Uterus (tissue), 4 donors: Measurements from ENCODE around the gene ATG13. TPM values are rescaled to one million over a fixed set of nuclear protein-coding genes. Genes with fewer than 3 reads are reported as not detected.

ENCODE experiments used
- total RNA-seq, 4 donors: library from RNA; depleted of rRNA in 3 of 4; stranded (reverse); fragments of >200 nt in 3 of 4; gene quantifications; one replicate each; pipeline versions ENCODE4 v1.1.0 to v1.2.4, GENCODE V29; 2014 to 2023
- donor health status: DM: yes; HTN: yes; CAD: no.

Gene ATG13
- total RNA-seq, 4 donors from 2014 or later, result 51.8 to 102 (median 68.3) TPM

Other genes starting within 250 kb of the ATG13 start
- 100 to 1,000 TPM in 2 of 4 donors, 10 to 100 TPM in 2; 61.7 to 305 (median 103) TPM for gene MDK, start 235.9 kb upstream of the ATG13 start, total RNA-seq
- under 1 TPM in 2 of 4 donors, not detected in 2; 0.14 to 0.67 TPM for gene CHRM4, start 225.8 kb upstream of the ATG13 start, total RNA-seq
- gene AMBRA1, start 23.5 kb upstream of the ATG13 start, total RNA-seq, result 10 to 100 TPM; 22.6 to 55.3 (median 41.4) TPM
- gene HARBI1, start 326 bp upstream of the ATG13 start, total RNA-seq, result 1 to 10 TPM in 3 of 4 donors, under 1 TPM in 1; 0.77 to 5.0 (median 2.8) TPM
- 100 to 1,000 TPM in 1 of 4 donors, 10 to 100 TPM in 3; 27.9 to 114 (median 37.3) TPM for gene ARHGAP1, start 83.1 kb downstream of the ATG13 start, total RNA-seq
- 10 to 100 TPM in 1 of 4 donors, 1 to 10 TPM in 2, under 1 TPM in 1; 0.88 to 10.5 (median 8.0) TPM for gene ZNF408, start 83.5 kb downstream of the ATG13 start, total RNA-seq
- under 1 TPM in 1 of 4 donors, not detected in 3; 0.27 TPM for gene F2, start 101.7 kb downstream of the ATG13 start, total RNA-seq
- gene CKAP5, start 228.7 kb downstream of the ATG13 start, total RNA-seq, result 10 to 100 TPM; 19.7 to 88.8 (median 44.2) TPM